Retina (tissue), 1 donor: Measurements from ENCODE around the gene NKX2-1.
"Not testable (repeated sequence)": the region's sequence is repeated elsewhere in the genome, so short reads cannot be mapped to it uniquely, and the experiment has no call there.

ENCODE experiments used
- DNase-seq: peaks from one replicate; pipeline ENCODE4 v3.0.0-alpha.2; 2016

NKX2-1 gene

DNA sequence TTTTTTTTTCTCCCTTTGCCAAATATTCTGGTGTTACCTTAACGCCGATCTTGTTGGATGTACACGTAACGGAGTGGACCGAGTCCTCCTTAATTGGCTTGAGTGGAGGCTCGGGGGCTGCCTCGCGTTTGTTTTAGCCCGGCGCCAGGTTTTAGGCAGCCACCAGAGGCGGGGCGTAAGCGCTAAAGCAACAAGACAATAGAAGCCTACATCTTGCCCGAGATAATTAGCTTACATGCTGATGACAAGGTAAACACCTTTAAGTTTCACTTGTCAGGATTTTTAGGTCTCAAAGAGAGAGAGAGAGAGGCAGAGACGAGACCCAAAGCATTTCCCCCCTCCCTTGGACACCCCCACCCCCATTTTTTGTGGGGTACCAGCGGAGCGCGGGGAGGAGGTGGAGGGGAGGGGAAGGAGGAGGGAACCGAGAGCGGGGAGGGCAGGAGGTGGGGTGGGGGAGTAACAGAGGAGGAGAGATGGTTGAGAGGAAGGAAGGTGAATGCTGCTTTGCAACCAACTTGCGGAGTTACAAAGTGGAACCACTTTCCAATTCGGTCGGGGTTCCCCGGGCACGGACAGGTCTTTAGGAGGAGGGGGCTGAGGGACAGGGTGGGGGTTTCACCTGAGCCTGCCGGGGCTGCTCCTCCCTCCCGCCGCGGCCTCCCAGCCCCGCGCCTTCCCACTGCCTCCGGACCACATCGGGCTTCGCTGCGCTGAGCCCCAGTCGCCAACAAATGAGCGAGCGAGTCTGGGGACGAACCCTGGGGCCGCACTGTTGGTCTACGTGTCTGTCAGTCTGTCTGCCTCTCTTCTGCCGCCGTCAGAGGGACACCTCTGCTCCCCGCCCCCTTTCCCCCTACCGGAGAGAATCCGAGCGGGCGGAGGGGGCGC, at the start of gene NKX2-1:
Gene NKX2-1 (minus strand): TSS at position 802 of the 891 bp plus-strand sequence. CDS start 103 bp downstream, at position 699.
- DNase-seq: peak; percentile 57

DNA sequence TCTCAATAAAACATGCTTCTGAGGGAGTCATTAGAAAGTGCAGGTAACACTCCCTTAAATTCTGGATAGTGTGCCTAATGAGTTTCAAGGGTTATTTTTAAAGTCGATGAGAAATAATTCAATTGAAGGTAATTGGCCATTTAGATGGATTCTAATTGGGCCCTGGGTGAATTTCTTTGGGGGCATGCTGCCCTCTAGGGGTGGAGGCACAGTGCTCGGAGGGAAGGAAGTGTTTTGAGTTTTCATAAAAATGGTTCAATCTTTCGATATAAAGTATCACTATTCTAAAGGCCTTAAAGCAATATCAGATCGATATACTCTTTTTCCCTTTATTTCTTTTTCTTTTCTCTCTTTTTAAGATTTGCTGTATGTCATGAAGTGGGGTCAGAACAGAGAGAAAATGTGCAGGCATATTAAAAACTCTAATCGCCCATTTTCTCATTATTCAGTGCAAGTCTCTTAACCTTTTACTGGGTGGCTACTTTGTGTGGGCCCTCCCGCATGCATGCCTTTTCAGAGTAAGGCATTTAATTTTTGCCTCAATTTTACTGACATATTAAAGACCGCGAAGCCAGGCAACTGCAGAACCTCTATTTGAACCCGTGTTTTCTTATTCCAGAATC, 36.9 kb upstream of the NKX2-1 start:
- DNase-seq: peak; percentile 28

DNA sequence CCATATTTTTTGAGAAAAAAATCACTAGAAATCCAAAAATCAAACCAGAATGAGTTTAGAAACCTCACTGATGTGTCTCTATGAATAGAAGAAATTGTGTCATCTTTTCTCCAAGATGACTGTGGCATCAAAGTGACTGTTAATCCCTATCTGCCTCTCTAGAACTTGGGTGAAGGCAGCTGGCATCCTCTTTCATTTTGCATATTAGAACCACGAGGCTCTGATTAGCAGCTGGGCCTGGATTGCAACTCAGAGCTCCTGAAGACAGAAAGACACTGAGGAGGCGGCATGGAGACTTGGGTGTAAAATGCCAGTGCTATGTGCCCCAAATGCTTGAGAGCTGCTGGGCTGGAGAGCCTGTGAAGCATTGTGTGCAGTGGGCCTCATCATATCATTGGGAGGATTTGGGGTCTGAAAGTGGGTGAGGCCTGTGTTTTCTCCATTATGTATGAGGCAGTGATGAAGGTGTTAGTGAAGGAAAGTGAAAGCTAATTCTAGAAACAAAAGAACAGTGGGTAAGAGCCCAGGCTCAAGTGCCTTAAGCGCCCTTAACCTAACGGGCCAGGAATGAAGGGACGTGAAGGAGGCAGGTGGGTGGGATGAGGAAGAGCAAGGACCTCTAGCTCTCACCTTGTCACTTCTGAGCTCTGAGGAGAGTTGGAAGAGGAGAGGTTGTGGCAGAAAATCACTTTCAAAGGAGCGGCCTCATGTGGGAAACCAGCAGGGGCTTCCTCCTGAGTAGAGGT, 36.1 kb upstream of the NKX2-1 start:
- no peak for DNase-seq

DNA sequence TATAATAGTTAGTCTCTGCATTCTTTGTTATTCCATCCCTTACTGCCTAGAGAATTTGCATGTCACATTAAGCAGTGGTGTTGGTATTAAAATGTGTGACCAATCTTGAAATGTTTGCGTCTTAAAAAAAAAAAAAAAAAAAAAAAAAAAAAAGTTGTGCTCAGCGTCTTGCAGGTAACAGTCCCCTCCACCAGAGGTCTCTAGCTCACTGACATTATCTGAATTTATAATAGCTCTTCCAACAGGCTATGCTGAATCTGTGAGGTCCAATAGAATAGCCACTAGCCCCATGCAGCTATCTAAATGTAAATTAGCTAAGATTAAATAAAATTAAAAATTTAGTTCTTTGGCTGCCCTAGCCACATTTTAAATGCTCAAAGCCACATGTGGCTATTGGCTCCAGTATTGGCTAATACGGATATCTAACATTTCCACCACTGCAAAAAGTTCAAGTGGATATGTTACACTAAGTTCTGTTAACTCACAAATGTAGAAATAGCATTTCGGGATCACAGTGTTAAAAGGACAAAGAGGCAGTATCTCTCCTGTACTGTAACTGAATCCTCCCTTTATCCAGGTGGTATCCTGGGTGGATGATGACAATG, 33.7 kb upstream of the NKX2-1 start:
- peak; percentile 56 for DNase-seq

DNA sequence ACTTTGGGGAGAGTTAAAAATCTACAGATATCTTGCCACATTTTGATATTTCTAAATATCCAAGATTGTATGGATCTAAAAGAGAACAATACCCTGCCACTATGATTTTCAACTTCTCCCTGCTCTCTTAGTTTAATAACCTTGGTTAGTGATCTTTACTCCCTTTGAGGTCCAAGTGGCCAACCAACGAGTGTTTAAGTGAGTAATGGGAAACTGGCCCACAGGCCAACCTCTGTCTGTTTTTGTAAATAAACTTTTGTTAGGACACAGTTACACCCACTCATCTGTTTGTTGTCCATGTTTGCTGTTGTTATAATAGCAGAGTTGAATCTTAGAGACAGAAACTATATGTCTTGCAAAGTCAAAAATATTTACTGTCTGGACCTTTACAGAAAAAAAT, 30.9 kb upstream of the NKX2-1 start:
- no peak for DNase-seq

DNA sequence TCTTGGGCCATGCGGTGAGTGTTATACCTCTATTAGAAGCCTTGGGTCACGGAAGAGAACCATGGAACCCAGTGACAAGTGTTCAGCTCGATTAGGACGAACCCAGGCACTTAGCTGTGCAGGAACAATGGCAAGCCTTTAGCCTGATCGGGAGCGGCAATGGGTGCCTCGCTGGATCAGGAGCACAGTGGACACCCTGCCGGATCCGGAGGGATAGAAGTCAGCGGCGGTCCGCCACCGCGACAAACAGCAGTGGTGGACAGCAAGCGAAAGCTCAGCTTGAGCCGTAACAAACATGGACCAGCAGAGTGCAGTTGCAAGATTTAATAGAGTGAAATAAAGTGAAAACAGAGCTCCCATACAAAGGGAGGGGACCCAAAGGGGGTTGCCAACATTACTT, 24.2 kb upstream of the NKX2-1 start:
- not testable (repeated sequence) for DNase-seq

DNA sequence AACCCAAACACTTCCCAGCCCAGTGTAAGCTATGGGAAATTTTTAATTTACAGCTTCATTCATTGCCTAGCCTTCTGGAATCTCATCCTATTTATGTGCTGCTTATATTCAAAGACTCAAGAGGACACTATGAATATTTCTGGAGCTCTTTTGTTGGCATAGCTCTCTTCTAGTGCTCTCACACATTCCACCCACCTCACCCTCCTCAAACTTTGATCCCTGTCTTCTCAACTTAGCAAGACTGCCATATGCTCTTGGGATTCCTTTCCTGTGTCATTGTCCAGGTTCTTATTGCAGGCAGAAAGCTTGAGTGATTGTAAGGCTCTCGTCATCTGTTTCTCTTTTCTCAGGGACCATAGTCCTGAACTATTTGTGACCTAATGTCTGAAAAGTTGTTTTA, 18.0 kb upstream of the NKX2-1 start:
- DNase-seq: no peak

DNA sequence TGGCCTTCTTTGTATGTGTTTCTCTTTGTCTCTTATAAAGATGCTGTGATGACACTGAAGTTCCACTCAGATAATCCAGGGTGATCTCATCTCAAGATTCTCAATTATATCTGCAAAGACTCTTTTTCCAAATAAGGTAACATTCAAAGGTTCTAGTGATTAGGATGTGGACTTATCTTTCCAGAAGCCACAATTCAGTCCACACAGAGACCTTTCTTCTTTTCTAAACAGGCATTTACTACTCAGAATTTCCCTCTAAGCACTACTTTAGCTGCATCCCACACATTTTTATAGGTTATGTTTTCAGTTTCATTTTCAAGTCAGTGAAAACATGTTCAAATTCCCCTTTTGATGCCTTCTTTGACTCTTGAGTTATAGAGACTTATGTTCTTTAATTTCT, 9.0 kb upstream of the NKX2-1 start:
- no peak for DNase-seq

DNA sequence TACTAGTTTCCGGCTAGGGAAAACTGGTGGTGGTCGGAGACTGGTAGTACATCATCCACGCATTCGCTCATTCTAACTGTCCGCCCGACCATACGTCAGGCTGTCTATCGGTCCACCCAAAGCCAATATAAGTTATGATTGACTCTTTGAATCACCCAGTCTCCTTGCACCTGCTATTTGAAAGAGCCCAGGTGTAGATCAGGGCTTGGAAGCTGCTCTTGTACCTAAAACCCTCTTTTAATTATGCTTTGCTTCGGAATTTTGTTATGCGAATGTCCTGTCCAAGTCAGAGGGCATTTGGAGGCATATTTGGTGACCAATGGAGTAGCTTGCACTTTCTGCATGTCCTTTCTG, 5.7 kb upstream of the NKX2-1 start:
- DNase-seq: no peak

DNA sequence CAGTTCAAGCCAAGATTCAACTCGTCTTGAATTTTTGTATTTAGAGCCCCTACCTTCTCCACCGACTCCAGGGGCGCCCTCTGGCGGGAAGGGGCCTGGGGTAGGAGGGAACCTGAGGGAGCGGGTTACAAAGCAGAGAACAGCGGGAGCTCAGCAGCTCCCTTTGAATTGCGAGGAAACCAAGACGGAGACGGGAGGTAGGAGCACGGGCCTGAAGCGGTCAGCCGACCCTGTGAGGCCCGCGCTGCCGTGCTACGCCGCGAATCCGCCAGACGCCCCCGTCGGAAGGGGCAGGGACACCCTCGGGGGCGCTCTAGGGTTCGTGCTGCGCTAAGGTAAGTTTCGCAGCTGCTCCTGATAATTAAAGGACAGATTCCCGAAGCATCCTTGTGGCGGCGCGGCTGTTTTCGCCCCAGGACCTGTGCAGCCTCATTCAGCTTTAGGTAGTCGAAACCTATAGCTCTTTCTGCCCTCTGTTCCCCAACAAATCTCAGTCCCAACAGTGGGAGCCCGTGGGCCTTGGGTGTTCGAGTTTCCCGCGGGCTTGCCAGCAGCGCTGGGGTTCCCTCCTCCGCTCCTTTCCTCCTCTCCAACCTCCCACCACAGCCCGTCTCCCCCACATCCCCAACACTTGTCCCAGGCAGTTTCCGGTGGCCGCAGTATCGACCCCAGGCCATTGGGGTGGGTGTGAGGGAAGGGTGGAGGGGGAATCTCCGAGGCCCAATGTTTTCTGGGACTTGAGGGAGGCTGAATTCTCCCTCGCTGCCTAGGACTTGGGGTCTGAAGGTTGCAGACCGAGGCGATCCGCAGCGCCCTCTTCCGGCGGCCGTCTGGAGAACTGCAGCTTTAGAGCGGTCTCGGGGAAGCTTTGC, 5.1 kb upstream of the NKX2-1 start:
- DNase-seq: peak; percentile 86

DNA sequence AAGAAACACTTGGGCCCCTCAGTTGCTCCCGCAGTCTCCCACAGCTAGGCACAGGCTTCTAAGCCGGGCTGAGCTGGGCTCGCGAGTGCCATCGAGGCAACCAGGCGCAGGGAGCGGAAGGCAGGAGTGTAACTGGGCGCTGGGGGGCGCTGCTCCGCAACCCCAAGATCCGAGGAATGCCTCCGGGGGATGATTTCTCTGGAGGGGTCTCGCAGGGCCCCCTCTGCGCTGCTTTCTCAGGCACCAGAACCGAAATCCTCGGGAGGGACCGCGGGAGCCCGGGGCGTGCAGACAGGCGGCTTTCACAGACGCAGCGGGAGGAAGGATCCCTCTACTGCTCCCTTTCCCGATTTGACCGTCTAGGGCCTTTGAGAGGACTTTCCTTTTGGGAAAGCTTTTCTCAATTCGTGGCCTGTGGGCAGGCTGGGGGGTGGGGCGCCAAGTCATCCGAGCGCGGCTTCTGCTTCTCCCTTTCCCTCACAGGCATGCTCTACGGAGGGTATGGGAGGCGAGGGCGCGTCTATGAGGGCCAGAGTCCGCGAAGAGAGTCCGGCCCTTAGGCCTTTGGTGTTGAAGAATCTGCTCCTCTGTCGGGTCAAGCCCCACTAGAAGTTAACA, 4.3 kb upstream of the NKX2-1 start:
- DNase-seq: peak; percentile 52

DNA sequence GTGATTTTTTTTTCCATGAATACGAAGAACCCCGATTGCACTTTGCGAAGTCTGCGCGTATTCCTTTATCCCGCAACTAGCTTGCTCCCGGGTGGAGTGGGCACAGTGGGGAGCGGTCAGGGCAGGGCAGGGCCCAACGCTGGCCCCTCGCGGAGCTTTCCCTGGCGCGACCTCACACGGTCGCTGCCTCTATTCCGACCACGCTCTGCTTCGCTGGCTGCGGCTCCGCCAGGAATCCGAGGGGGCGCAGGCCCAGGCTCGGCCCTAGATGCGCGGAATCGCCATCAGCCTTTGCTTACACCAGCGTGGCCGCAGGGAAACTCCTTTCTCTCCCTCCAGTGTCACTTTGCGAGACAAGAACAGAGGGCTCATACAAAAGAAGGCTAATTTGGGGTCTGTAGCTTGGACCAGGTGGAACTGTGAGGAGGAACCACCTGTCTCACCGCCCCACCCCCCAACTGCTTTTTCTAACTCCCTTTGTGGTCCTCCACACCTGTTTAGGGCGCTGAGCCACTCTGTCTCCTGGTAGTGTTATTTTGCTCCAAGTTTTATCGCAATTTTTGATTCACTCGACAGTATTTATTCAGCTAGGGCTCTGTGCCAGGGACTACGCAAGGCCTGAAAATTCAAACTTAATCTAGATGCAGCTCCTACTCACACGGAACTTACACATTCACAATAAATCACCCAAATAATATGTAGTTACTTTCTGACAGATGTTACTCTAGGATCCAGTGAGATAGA, 3.1 kb upstream of the NKX2-1 start:
- DNase-seq: no peak

DNA sequence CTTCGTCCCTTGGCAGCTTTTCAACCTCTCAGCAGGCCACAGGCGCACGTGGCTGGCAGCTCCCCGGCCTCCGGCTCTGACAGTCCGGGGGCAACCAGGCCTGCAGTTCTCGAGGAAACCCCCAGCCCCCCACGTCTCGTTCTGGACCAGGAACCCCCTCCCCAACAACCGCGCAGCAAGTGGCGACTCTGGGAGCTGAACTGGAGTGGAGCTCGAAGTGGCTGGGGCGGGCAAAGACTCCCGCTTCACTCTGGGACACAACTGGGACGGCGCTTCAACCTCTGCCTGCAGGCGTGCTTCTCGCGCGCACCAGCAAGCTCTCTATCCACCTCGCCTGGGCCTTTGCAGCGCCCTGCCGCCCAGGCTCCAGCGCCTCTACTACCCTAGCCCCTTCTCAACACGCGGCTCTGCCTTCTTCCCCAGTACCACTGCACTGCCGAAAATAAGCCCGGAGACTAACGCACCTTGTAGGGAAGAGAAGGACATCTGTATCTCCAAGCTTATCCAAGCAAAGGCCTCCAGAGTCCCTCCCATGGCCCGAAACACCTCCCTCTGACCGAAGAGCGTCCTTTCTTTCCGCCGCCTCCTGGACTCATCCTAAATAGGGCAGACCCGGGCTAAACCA, 2.4 kb upstream of the NKX2-1 start:
- peak; percentile 72 for DNase-seq

DNA sequence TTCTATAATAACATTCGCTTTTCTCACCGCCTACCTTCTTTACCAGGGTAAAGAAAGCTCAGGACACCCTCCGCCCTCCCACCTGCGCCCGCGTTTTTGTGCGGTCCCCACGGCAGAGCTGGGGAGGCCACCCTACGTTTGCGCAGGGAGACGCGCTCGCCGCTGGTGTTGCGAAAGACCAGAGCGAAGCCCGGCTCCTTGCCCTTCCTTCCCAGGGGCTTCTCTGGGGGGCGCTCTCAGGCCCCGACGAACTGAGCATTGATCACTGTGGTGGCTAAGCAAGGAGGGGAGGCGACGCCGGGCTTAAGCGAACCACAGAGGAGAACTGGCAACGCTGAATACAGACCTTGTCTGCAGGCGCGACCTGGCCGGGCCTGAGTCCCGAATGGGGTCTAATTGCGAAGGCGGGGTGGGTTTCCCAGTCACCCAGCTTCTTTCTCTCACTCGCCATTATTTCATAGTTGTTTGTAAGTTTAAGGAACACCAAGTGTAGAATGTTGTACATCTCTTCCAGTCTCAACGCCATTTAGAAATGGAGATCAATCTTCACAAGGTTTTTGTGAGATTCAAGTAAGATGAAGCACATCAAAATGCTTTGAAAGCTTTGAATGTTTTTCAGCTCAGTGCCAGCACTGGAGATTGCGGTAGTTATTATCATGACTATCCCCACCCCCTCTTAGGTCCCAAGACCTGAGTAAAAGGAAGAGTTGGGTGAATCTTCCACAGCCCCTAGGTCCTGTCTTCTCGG, 1.7 kb upstream of the NKX2-1 start:
- peak; percentile 65 for DNase-seq

DNA sequence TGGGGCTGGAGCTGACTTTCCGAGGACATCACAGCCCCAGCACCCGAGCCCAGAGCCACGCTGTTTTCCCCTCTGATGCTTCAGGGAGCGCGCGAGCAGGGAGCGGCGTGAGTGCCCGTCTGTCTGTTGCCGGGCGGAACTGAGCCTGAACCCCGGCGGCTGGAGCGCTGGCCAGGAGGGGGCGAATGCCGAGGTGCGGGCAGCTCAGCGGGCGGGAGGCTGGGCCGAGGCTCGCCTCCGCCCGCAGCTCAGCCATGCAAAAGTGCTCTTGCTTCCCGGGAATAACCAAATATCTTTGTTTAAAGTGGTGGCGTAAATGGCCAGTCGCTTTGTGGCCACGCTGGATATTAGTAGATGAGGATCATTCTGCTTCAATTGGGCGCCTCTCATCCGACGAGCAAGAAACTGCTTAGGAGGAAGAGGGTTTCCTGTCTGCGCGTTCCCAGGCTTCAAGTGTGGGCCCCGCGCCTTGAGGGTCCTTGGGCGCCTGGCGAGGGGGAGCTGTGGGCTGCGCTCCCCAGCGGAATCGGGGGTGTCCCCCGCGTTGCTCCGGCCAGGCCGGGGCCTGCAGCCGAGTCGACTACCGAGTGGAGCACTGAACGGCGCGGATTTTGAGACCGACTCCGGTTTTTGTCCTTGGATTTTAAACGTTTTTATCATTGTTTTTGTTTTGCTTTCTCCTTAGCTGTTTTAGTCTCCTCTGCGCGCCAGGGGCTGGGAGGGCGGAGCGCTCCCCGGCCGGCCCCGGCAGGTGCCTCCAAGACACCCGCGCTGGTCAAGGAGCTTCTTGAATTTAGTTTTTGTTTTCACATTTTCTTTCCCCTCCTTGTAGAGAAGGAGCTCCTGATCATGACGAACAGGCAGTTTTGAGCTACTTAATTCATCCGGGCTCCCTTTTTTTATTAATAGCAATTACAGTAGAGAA, 831 bp upstream of the NKX2-1 start:
- peak; percentile 82 for DNase-seq

DNA sequence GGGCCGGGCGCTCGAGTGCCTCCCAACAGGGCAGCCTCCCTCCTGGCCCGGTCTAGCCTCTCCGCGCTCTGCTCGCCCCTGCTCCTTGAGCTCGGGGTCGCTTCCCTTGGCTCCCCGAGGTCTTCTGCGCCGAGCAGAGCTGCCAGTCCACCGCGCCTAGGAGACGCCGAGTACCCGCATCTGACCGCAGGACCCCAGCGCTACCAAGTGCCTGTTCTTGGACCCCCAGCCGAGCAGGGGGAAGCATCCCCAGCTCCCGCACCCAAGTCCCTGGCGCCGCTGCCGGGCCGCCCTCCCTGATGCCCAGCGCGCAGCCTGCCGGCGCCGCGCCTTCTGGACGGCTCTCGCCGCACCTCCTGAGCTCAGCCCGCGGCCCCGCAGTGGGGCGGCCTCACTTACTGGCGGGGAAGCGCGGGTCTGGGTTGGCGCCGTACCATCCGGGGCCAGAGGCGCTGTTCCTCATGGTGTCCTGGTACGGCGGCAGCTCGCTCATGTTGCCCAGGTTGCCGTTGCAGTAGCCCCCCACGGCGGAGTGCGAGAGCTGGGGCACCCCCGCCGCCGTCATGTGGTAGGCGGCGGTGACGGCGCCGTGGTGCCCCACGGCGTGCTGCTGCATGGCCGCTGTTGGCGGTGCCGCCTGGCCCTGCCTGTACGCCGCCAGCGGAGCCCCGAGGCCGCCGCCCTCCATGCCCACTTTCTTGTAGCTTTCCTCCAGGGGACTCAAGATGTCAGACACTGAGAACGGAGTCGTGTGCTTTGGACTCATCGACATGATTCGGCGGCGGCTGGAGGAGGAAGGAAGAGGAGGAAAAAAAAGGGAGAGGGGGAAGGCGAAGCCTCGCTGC, 1.2 kb downstream of the NKX2-1 start:
- peak; percentile 71 for DNase-seq

DNA sequence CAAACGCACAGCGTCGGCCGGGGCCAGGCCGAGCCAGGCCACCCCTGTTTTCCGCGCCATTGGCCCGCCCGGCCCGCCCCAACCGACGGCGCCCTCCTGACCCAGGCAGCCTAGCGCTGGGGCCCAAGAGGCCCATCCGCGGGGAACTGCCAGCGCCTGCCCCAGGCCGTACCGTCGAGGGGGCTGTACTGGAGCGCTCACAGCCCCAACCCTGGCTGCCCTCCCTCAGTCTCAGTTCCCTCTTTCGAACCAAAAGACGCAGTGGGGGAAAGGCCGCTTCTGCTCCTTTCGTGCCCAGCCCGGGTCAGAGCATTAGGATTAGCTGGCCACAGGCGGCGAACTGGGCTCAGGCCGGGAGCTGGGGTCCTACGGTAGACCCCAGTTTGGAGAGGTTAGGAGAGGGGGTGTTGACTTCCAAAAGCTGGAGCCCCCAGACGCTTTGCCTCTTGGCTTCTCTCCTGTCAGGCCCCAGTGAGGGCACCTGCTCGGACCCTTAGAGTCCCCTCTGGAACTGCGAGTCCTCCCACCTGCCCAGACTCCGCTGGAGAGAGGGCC, 1.9 kb downstream of the NKX2-1 start:
- DNase-seq: peak; percentile 47
